Superior temporal gyrus (tissue), 1 donor: ENCODE data around the gene KIT.
"Not testable (repeated sequence)": the region's sequence is repeated elsewhere in the genome, so short reads cannot be mapped to it uniquely, and the experiment has no call there.

Source experiments
- DNase-seq: peaks from one replicate; pipeline ENCODE4 v3.0.0-alpha.2; 2016; ENCODE audit errors: extremely low spot score

KIT gene

DNA sequence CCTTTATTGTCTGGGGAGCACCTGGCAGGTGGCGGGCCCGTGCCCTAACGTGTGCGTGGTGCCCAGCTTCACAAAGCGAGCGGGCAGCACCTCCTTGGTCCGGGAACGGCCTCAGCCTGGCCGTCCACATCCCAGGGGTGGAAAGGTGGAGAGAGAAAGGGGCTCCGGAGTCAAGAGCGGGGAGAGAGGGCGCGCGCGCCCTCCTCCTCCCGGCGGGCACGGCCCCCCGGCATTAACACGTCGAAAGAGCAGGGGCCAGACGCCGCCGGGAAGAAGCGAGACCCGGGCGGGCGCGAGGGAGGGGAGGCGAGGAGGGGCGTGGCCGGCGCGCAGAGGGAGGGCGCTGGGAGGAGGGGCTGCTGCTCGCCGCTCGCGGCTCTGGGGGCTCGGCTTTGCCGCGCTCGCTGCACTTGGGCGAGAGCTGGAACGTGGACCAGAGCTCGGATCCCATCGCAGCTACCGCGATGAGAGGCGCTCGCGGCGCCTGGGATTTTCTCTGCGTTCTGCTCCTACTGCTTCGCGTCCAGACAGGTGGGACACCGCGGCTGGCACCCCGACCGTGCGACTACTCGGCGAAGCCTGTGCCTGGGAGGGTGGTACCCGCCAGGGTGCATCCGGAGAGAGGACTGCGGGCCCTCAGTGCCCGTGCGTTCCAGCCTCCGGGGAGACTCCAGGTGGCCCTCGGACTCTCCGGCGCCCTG, at the start of gene KIT:
Gene KIT (plus strand): TSS at position 407 of the 701 bp plus-strand sequence. CDS start 58 bp downstream, at position 465.
- no peak for DNase-seq

DNA sequence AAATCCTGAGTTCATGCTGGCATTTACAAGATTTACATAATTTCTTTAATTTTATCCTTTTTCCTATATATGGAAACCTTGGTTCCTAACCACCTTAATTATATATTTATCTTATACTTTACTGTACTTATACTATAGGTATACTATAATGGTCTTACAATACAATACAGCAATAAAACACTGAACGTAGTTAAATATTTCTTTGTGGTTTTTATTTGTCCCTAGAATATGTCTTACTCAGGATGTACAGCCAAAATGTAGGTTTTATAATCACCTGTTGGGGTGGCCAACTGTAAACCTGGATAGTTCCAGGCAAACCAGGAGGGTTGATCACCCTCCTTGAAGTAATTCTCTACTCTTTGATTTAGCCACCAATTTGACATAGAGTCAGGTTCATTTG, 48.4 kb upstream of the KIT start:
- DNase-seq = no peak

DNA sequence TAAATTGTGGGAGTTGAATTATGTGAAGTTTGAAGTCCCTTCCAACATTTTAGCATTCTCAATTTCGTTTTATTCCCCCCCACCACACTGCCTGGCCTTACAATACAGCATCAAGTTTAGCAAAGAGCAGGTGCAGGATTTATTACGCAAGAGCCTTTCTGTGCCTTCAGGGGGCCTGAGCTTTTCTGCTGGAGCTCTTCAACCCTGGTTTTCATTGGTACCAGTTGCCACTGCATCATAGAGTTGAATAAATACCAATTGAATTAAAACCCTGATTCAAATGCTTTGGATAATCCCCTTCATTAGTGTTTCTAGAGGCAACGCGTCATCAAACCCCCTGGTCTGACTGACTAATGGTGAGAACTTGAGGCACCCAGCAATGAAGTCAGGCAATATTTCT, 43.6 kb upstream of the KIT start:
- DNase-seq = no peak

DNA sequence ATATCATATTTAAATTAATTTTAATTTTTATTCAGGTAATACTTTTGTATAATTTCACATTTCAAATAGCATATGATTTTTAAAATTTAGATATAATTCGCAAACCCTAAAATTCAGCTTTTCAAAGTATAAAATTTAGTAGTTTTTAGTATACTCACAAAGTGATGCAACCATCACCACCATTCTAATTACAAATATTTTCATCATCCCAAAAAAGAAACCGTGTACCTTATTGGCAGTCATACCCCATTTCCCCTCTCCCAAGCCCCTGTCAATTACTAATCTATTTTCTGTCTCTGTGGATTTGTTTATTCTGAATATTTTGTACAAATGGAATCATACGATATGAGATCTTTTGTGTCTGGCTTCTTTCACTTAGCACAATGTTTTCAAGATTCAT, 37.0 kb upstream of the KIT start:
- DNase-seq = no peak

DNA sequence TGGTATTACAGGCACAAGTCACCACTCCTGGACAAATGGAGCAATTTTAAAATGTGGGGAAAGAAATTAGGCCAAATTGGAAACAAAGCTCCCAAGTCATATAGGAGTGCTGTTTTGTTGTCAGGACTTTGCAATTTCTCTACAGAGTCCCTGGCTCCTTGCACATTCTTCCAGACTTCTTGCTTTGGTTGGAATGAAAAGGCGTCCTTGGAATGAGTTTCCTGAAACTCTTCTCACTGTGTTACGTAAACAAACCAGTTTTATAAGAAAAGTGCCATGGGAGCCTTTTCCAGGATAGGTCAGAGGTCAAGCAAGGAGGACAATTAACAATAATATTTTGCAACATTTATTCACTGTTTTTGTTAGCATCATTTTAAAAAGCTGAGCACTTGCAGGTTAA, 32.4 kb upstream of the KIT start:
- DNase-seq = no peak

DNA sequence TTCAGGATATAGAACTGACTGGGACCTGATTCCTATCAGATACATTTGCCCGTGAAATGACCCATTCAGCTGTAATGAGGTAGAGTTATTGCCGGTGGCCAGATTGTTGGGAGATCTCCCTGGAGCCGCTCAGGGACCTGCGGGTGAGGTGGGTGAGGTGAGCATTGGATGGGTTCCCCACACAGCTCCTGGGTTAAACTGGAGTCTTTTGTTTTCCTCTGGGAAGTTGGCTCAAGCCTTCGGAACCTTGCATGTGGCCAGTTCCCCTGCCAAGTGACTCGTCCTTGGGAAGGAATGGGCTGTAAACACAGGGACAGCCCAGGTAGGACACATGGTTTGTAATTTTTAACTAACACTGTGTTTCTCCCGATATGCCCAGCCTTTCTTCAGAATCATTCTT, 31.6 kb upstream of the KIT start:
- no peak for DNase-seq

DNA sequence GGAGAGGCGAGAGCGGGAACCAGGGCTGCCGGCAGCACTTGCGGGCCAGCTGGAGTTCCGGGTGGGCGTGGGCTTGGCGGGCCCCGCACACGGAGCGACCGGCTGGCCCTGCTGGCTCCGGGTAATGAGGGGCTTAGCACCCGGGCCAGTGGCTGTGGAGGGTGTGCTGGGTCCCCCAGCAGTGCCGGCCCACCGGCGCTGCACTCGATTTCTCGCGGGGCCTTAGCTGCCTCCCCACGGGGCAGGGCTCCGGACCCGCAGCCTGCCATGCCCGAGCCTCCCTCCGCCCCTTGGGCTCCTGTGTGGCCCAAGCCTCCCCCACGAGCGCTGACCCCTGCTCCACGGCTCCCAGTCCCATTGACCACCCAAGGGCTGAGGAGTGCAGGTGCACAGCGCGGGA, 25.2 kb upstream of the KIT start:
- no peak for DNase-seq

DNA sequence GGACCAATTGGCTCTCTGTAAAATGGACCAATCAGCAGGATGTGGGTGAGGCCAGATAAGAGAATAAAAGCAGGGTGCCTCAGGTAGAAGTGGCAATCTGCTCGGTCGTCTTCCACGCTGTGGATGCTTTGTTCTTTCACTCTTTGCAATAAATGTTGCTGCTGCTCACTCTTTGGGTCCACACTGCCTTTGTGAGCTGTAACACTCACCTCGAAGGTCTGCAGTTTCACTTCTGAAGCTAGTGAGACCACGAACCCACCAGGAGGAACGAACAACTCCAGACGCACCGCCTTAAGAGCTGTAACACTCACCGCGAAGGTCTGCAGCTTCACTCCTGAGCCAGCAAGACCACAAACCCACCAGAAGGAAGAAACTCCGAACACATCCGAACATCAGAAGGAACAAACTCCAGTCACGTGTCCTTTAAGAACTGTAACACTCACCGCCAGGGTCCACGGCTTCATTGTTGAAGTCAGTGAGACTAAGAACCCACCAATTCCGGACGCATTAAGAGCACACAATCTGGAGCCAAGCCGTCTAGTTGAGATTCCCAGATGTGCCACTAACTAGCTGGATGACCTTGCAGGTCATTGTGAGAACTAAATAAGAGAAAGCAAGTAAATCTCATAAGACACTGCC, 24.5 kb upstream of the KIT start:
- DNase-seq = not testable (repeated sequence)

DNA sequence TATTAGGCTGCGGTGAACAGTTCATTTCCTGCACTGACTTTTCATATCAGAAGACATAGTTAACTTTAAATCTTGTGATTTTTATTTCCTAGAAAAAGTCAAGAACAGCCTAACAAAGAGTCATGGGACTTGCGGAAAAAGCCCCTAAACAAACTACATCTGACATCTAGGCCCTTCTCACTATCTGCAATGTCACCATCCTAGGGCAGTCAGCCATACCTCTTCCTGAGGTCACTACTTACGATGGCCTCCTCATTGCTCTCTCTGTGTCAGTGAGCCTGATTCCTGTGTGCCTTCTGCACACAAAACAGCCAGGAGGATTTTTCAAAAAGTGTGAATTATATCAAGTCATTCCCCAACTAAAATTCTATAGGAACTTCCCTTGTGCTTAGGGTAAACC, 22.4 kb upstream of the KIT start:
- DNase-seq = no peak

DNA sequence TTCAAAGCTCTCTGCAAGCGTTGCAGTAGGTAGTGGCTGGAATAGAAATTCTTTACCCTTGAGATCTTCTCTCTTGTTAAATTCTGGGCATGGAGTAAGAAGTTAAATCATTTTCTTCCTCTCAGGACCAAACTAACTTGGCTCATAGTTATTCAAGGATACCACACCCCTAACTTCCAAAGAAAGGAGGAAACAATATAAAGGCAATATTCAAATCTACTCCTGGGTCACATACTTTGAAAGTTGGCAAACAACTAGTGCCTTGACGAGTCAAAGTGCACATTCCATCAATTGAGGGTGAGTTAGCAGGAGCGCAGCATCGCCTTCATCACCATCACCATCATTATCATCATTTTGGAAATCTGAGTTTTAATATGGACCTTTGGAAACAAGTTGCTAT, 20.4 kb upstream of the KIT start:
- DNase-seq = no peak

DNA sequence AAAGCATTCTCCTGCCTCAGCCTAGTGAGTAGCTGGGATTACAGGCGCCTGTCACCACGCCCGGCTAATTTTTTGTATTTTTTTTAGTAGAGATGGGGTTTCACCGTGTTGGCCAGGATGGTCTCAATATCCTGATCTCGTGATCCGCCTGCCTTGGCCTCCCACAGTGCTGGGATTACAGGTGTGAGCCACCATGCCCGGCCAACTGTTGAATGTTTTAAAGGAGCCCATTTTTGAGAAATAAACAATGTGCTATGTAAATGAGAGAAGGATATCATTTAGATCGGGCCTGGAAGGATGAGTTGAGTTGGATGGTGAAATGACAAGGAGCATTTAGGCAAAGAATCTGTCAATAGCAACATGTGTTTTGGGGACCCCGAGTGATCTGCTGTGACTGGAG, 16.7 kb upstream of the KIT start:
- DNase-seq = not testable (repeated sequence)

DNA sequence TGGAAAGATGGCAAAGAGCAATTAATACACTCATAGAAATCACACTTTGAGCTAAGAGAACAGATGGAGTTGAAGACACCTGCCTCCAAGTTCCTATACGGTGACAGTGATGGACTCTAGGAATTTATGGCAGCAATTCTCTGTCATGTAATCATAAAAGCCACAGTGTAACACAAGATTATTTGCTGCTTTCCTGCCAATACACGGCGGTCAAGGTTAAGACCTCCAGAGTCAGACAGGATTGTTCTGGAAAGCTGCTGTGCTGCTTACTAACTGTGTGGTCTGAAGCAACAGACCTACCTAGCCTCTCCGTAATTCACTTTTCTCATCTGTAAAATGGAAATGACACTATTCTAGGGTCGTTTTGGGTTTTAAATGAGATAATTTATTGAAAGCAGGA, 14.6 kb upstream of the KIT start:
- DNase-seq = no peak

DNA sequence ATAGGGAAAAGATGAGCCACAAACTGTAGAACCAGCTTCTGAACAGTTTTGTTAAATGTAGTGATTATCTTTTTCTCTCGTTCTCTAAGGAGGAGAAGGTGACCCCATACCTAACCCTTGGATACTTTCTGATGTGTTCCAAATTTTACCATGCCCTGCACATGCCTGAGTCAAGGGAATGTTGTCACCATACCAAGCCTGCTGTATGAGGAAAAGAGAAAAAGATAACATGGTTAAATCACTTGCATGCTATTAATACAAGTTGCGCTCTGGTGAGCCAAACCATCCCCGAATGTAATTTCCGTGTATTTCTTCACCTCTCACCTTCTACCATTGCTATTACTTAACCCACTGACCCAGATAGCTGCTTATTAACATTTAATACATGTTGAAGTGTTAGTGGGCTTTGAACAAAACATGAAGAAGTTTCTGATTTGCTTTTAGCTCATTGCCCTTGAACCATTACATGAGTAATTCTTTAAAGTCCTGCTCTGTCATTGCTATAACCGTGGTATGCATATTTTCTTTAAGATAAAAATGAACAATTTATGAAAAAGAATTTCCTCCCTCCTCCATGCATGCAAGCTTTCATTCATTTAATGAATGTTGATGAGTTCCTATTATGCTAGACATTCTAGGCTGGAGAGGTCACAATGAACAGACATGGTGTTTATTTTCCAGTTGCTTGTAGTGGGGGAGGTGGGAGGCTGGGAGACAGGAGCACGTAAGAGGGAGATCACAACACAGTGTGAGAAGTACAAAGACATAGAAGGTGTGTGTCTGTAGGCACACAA, 13.6 kb upstream of the KIT start:
- no peak for DNase-seq

DNA sequence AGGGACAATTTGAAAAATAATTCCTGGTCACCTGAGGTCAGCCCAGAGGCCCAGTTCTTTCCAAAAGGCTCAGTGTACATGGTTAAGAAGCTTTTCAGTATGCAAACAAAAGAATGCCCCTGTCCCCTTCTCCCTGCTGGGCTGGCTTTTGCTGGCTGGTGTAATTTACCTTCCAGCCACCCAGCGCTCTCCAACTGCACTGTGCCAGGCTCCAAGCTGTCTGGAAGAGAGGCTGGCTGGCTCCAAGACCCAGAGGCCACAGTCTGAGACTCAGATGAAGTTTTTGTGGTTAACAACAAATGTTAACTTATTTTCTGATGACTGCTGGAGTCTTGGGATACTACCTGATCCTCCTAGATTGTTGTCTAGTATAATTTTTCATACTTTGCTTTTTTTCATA, 11.9 kb upstream of the KIT start:
- DNase-seq = no peak

DNA sequence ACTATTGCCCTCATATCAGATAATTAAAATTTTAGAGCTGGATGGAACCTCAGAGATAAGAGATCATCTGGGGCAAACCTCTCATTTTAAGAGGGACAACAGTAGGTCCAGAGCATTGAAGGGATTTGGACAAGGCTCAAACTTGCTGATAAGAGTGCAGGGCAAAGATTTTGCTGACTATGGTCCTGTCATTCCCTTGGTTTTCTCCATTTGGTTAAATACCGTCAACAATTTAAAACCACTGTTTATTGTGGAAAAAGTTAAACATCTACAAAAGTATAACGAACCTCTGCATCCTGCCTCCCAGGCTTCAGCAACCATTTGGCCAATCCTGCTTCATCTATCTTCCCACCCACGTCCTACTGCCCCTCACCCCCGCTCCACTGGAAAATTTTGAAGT, 10.7 kb upstream of the KIT start:
- no peak for DNase-seq

DNA sequence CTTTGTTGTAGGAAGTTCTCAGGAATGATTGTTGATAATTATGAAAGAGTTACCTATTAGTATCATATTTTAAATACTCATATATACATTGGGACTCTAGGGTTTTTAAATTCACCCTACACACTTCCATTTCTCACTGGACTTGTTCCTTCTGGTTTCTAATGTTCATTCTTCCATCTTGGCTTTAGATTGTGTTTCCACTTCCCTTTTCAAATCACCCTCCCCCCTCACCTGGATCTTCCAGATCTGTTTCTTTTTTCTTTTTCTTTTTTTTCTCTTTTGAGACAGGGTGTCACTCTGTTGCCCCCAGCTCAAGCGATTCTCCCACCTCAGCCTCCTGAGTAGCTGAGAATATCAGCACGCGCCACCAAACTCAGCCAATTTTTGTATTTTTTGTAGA, 6.7 kb upstream of the KIT start:
- no peak for DNase-seq

DNA sequence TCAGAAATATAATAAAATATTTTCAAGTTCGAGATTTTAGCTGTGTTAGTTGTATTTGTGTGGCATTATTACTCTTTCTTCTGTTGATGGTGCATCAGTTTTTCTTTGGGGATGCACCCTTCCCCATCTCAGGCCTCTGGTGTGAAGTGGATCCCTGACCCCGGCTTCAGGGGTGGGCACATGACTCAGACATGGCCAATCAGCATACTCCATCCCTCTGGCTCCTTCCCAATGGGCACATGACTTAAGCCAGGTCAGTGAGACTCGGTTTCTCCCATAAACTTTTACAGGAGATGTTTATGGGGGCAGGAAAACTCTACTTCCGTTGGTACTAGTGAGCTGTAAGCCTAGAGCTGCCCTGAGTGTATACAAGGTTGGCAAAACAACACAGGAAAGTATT, 3.0 kb upstream of the KIT start:
- DNase-seq = no peak

DNA sequence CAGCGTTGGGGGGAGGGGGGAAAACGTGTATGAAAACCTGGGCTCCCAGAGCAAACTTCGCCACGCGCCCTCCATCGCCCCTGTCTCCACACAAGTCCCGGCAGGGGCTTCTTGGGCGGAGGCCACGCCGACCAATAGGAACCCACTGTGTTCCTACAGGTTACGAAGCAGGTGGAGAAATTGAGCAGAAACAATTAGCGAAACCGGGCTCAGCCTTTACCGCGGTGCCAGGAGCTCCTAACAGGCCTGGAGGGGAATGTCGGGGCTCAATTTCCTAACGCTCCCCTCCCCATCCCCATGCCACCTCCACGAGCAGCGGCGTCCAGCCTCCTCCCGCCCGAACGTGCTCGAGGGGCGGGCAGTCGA, 589 bp upstream of the KIT start:
- no peak for DNase-seq

DNA sequence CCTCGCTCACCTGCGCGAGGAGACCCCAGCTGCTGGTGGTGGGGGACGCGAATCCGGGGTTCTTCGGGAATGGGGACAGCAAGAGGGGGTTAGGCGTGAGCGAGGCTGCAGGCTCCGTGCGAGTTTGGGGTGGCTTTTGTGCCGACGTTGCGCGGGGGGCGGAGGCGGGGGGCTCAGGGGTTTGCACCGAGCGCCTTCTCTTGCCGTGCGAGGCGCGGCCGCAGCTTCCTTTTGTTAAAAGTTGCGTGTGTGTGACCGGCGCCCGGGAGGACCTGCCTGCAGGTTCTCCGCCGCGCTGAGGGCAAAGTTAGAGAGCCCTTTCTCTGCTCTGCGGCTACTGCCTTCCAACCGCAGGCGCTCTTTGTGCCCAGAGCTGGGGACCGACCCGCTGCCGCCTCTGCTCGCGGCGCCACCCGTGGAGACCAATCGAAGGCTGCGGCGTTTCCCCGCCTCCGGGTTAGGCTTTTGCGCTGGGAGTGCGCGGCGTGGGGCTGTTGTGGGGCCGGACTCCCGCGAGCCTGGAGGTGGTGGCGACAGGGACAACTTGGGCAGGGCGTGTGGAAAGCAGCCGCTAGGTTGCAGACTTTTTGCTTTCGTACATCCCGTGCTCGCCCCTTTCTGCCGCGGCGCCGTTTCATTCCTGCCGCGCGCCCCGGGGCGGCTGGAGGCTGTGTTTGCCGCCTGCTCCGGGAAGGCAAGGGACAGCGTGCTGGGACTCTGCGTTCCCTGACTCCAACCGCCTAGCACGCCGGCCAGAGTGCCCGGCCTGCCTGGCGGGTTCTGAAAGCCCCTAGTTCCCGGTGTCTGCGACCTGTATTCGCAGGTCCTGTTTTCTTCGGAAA, 716 bp downstream of the KIT start:
- DNase-seq = no peak

DNA sequence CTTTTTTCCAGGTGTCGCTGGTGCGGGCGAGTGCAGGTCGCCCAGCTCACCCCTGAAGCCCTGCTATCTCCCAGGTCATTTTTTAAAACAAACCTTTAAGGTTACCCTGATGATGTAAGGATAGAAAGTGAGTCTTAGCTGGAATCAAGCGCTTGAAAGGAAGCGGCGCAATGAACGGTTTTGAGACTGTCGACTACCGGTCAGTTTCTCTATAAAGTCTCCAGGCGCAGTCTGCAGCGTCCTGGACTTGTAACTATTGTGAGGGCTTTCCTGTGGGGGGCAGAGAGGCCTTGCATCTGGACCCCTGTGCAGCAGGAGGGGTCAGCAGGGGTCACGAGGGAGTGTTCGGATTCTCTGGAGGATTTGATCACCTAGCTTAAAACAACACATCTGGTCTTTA, 1.6 kb downstream of the KIT start:
- no peak for DNase-seq

DNA sequence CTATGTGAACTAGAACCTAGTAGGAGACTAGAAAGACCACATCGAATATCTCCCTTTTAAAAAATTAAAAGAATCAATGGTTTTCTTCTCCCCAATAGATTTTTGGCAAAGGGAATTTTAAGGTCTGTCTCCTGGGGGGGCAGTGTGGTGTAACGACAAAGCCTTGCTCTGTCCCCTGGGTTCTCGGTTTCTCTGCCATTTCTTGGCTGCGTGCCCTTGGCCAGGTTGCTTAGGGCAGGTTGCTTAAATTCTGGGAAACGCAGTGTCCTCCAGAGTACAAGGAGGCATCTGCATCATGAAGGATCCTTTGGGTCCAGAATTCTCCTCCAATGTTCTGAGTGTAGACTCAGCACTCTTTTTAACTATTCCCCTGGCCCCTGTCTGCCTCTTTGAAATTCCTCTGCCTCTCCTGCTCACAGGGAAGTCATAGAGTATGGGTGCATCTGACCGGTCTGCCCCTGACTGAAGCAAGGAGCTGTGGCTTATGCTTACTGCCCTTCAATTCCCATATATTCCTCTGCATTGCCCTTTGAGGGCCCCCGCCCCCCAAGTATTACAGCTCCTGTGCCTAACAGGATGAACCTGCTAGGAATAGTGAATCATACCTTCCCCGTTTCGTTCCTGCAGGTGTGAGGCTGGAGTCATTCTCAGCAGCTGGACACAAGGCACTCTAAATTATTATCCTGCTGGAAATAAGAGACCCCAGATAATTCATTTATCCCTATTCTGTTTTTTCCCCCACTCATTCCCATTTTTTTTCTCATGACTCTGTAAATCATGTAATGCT, 2.2 kb downstream of the KIT start:
- DNase-seq = no peak
